Activated CD8-positive, alpha-beta memory T cell treated with anti-CD3 and anti-CD28 coated beads for 48 hours (primary cell): ENCODE data around the gene WBP1.
"Not testable (repeated sequence)": the region's sequence is repeated elsewhere in the genome, so short reads cannot be mapped to it uniquely, and the experiment has no call there.

Experiments used
- DNase-seq, 3 experiments: peaks; one replicate each; pipeline ENCODE4 v3.0.0-alpha.2; 2020; ENCODE audit warnings: low read depth in 2 of 3, low spot score in 2 of 3

The WBP1 gene

GRCh38 chr2:74458132-74458937 is at the start of gene WBP1:
WBP1 (plus strand) TSS chr2:74458438; CDS start chr2:74458603, 165 bp downstream.
- DNase-seq, result peak in 2 of 3 experiments; percentile 95

GRCh38 chr2:74413001-74413698 is 45.1 kb upstream of the WBP1 start:
- no peak for DNase-seq

- no peak for DNase-seq
Observed at GRCh38 chr2:74414441-74414840, 43.8 kb upstream of the WBP1 start.

- DNase-seq, result no peak
Observed at GRCh38 chr2:74414881-74415761, 43.1 kb upstream of the WBP1 start.

- DNase-seq, result no peak
Observed at GRCh38 chr2:74415762-74416395, 42.4 kb upstream of the WBP1 start.

GRCh38 chr2:74416778-74417177 is 41.5 kb upstream of the WBP1 start:
- no peak for DNase-seq

GRCh38 chr2:74417197-74417596 is 41.0 kb upstream of the WBP1 start:
- DNase-seq, result no peak

GRCh38 chr2:74417763-74418162 is 40.5 kb upstream of the WBP1 start:
- no peak for DNase-seq

GRCh38 chr2:74418312-74418711 is 39.9 kb upstream of the WBP1 start:
- DNase-seq, result no peak

GRCh38 chr2:74419345-74419744 is 38.9 kb upstream of the WBP1 start:
- DNase-seq, result no peak

GRCh38 chr2:74420006-74420405 is 38.2 kb upstream of the WBP1 start:
- no peak for DNase-seq

GRCh38 chr2:74420443-74421103 is 37.7 kb upstream of the WBP1 start:
- not testable (repeated sequence) for DNase-seq

GRCh38 chr2:74421221-74421870 is 36.9 kb upstream of the WBP1 start, which contains the start of the genes C2orf81 and WDR54:
C2orf81 (minus strand) TSS chr2:74421619; CDS start chr2:74421560, 59 bp downstream.
WDR54 (plus strand) TSS chr2:74421730; CDS start chr2:74422154, 424 bp downstream.
- DNase-seq, result peak; percentile 88 to 97 (median 93)

- no peak for DNase-seq
Observed at GRCh38 chr2:74423231-74424095, 34.8 kb upstream of the WBP1 start.

- DNase-seq, result no peak
Observed at GRCh38 chr2:74424139-74424992, 33.9 kb upstream of the WBP1 start.

GRCh38 chr2:74424995-74425406 is 33.2 kb upstream of the WBP1 start:
- DNase-seq, result no peak

GRCh38 chr2:74425523-74425922 is 32.7 kb upstream of the WBP1 start:
- DNase-seq, result no peak
